ENCODE results near the gene CACNA1C.

The CACNA1C gene

GRCh38 chr12:2052826-2053678, at the start of gene CACNA1C:
CACNA1C (plus strand) TSS chr12:2052987; CDS start chr12:2053563, 576 bp downstream.
- DNase-seq, result peak in 1 of 2 experiments; percentile 49

- DNase-seq, result peak in 1 of 2 experiments; percentile 25
Observed at GRCh38 chr12:2003676-2004112, 49.1 kb upstream of the CACNA1C start.

DNA sequence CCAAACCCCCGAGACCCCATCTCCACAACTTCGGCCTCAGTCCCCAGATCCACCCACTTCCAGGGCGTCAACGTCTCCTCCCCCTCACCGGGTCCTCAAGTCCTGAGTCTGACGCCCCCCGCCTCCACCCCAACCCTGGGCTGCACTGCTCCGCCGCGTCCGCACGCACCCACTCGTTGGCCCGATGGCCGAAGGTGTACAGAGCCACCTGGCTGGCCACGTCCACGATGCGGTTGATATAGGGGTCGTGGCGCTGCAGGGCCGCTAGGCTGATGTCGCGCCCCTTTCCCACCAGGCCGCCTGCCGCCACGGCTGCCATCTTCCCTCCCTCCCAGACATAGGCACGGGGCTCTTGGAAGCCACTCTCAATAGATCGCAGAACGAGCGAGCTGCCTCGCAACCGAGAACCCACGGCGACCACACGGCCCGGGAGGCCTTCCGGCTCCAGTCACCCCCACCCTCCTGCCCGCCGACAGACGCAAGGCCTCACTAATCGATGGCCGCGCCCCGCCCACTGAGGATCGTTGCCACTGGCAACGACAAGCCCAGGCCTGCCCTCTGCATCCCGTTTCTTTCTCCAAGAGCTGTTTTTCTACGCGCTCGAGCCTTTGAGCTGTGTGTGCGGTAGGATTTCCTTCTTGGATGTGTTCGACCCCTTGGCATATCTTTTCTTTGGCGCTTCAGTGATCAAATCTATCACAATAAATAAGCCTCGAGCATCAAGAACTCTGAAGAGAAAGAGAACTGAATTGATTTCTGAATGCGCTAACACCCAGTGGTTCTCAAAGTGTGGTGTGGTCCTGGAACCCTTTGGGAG, 48.5 kb upstream of the CACNA1C start, which contains the start of gene DCP1B:
Gene DCP1B (minus strand): TSS at position 345 of the 817 bp plus-strand sequence. CDS start 26 bp downstream, at position 319.
- peak; percentile 84 to 96 for DNase-seq

- DNase-seq, result no peak
Observed at GRCh38 chr12:2008677-2009076, 44.1 kb upstream of the CACNA1C start.

- DNase-seq, result peak in 1 of 2 experiments; percentile 1
Observed at GRCh38 chr12:2009623-2010022, 43.2 kb upstream of the CACNA1C start.

- peak in 1 of 2 experiments; percentile 11 for DNase-seq
Observed at GRCh38 chr12:2011643-2012607, 40.9 kb upstream of the CACNA1C start.

DNA sequence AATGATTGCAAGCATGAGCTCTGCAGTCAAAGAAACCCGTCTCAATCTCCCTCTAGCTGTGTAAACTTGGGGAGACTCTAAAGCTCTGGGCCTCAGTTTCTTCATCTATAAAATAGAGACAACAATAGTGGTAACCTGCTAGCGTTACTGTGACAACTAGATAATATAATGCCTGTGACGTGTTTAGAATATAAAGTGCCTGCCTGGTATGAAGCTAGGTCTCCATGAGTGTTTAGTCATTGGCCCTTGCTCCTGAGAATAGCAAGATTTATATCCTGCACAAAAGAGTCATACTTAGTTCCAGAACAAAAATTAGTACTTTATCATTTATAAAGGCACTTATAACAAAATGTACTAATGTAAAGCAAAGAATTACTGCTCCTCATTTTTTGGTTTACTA, 39.7 kb upstream of the CACNA1C start:
- no peak for DNase-seq

DNA sequence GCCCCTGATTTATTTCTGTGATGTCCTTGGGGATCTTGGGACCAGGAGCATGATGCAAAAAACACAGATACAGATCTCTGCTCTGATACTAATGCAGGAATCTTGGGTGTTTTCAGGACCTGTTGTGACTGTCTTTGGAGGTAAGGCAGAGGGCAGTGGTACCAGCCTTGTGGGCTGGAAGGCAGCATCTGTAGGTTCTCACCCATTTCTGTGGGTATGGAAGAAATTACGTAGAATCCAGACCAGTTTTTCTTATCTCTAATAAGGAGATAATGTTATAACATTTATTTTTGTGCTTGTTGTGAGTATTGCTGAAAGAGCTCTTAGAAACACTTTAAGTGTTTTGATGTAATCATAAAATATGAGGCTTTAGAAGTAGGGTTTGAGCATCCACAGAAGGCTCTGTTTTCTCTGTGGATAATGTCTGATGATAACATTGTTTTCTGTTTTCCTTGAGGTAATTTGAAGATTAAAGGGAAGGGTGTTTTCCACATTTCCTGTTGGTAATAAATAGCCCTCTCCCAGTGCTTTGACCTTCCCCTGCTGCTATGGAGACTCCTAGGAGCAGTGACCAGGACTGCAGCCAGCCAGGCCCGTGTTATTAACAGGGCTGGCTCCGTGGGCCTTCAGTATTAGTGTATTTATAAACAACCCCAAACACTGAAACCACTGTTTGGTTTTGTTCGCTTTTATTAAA, 39.1 kb upstream of the CACNA1C start:
- no peak for DNase-seq

DNA sequence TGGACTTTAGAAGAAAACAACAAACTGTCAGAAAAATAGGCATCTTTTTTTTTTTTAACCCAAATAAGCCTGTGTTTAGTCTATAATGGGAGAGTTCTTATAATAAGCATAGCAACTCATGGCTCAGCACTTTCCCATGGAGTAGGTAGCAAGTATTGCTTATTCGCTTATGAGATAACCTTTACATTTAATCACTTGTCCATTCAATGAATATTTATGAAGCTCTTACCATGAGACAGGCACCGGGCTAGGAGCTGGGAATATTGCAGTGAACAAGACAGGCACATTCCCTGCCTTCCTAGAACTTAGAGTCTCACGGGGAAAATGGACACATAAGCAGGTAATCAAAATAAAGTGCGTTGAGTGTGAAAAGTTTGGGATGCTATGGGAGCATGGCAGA, 38.6 kb upstream of the CACNA1C start:
- DNase-seq, result no peak

DNA sequence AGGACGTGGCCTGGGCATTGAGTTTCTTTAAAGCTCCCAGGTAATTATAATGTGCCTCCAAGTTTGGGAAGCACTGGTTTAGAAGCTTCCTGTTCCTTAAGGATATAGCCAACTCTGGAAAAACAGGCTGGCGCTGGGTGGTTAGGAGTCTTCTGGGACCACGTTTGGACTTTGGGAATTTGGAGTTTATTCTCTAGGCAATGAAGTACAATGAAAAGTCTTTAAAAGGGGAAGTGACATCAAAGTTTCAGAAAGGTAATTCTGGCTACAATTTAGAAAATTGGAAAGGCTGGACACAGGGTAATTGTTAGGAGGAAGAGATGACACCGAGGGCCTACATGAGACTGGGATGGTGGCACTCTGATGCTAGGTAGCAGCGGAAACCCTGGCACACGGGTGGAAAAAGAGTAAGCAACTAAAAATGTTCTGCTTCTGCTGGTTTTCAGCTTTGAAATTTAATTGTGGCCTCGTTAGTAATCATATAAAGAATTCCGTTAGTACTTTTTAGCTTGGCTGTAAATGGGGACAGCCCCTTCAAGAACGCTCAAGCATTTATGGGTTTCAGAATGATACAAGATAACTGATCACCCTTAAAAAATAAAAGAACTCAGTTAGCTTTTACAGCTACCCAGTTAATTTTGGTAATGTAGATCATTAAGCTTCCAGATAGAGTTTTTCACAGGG, 35.8 kb upstream of the CACNA1C start:
- DNase-seq, result no peak

DNA sequence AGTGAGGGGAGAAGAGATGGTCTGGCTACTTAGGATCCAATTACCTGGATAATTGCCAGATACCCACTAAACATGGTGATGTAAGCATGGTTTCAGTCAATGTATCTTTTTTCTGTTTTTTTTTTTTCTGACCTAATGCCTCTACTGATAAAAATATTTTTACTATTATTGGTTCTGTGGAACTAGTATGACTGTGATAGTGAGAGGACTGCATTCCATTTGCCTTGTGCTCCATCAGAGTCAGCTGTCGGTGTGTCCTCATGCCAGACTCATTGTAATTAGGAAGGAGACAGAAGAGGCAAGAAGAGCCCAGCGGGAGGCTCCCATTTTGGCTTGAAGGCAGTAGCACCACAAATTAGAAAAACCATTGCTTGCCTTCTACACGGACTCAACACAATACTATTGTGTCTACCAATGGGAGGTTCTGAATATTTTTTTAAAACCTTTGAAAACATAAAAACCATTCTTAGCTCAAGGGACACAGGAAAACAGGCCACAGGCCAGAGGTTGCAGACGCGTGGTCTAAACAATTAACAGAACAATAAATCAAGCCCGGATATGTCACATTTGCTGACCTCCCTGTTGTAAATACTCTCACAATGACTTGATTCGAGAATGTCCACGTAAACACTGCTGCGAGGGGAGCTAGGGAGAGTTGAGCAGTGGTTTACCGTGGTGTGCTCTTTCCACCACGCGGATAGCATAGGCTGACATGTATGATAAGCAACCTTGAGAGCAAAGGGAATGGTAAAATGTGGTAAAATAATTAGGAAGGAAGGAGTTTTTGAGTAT, 35.0 kb upstream of the CACNA1C start:
- peak in 1 of 2 experiments; percentile 21 for DNase-seq

DNA sequence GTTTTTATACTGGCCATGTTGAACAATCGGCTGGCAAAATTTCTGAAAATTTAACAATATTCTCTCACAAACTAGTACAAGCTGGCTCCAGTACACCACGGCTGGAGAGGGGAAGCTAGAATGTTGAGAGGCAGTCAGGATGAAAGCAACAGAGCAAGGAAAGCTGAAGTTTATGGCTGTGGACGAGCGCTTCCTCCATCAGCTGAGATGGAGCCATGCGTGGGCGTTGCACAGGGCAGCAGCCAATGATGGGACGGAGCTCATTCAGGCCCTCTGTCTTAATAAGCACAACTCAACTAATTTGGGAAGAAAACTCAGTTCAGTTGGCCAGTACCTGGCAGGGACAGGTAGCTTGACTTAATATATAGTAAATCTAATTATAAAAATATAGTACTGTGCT, 34.4 kb upstream of the CACNA1C start:
- no peak for DNase-seq

DNA sequence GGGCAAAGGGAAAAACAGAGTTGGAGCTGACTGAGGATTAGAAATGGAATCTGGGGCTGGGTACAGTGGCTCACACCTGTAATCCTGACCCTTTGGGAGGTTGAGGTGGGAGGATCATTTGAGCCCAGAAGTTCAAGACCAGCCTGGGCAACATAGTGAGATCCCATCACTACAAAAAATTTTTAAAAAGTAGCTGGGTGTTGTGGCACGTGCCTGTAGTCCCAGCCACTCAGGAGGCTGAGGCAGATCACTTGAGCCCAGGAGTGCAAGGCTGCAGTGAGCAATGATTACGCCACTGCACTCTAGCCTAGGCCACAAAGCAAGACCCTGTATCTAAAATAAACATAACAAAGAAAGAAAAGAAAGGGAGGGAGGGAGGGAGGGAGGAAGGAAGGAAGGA, 33.7 kb upstream of the CACNA1C start:
- no peak for DNase-seq

DNA sequence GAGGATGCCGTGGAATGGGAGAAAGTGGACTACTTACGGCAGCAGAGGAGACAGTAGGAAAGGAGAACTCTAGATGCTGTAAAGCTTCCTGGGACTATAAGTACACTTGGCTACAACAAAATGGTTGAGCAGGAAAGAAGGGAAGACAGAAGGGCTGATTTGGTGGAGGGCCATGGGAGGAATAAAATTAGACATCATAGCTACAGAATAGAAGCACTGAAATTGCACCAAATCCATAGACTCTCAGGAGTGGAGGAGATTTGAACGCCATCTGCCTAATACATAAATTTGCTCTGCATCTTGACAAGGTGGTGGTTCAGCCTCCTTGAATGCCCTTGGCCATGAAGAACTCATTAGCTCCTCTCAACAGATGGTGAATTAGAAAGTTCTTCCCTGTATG, 32.3 kb upstream of the CACNA1C start:
- peak in 1 of 2 experiments; percentile 55 for DNase-seq

DNA sequence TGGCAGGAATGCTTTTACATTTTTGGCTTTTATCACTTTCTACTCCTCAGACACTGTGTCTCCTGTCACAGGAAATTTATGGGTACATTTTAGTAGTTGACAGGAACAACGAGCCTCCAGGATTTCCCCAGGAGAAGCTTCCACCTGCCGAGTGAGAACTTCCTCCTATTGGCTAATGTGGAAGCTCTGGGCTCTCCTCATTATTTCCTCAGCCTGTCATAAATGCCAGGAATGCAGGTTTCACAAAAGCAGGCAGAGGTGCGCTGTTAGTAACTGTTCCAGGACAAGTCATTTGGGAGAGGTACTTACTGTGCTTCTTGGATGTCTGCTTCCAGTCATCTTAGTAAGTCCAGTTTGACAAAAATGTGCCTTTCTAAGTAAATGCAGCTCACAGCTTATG, 29.4 kb upstream of the CACNA1C start:
- no peak for DNase-seq

- DNase-seq, result no peak
Observed at GRCh38 chr12:2027351-2027750, 25.4 kb upstream of the CACNA1C start.

- DNase-seq, result no peak
Observed at GRCh38 chr12:2029851-2030250, 22.9 kb upstream of the CACNA1C start.

DNA sequence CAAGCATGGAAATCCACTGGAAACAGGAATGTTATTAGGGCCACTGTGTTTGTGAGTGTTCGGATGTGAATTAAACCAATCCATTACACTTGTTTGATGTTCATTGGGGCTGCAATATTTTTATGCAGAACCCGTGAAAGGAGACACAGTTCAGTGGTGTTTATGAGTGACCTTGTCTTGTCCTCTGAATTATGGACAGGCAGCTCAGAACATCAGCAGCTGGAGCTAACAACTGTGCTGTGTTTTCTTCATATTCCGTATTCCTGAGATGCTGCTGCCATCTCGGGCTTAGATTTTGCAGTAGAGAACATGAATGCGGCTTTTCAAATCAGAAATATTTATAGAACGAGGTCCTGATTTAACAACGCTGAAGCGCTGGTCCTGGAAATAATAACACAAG, 20.3 kb upstream of the CACNA1C start:
- no peak for DNase-seq

- peak; percentile 69 to 84 for DNase-seq
Observed at GRCh38 chr12:2034633-2035430, 18.0 kb upstream of the CACNA1C start.

Data from NCI-H524 (cell line).